HG03025 (cell line): ENCODE results near the gene PPP2R5C.

ENCODE experiments used
- ATAC-seq: cut with Tn5 transposase; IDR thresholded peaks from one replicate; pipeline ENCODE4 v1.9.1; 2021; ENCODE audit warnings: mild to moderate bottlenecking, moderate library complexity; ENCODE audit not compliant: unreplicated experiment, low FRiP score

The PPP2R5C gene

DNA sequence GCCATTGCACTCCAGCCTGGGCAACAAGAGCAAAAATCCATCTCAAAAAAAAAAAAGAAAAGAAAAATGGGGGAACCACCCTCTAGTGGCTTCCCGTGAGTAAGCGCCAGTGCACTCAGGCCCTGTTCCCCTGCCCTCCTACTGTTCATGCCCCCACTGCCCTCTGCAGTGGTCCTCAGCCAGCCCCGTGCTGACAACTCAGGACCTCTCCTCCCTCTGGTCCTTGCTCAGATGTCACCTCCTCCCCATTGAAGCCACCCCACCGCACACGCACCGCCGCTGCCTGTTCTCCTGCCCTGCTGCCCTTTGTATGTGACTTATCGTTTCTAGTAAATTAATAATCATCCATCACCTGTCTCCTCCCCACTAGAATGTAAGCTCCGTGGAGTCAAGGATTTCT lies 144.1 kb downstream of the PPP2R5C start:
- ATAC-seq, result no peak

DNA sequence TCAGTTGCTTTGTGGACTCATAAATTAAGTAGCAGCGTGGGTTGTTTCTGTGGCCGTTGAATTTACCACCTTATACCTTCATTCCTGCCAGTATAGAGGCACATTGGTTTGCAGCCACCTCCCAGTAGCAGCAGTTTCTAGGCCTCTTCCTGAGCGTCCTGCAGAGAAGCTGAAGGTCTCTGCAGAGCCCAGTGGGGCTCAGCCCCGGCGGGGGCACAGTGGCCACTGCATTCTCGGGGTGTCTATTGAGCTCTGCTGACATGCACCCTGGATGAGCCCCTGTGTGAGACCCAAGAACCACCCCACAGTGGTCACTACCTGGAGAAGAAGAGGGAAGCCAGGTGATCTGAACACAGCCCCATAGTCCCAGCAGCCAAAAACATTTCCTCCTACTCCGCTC lies 145.1 kb downstream of the PPP2R5C start:
- no peak for ATAC-seq

DNA sequence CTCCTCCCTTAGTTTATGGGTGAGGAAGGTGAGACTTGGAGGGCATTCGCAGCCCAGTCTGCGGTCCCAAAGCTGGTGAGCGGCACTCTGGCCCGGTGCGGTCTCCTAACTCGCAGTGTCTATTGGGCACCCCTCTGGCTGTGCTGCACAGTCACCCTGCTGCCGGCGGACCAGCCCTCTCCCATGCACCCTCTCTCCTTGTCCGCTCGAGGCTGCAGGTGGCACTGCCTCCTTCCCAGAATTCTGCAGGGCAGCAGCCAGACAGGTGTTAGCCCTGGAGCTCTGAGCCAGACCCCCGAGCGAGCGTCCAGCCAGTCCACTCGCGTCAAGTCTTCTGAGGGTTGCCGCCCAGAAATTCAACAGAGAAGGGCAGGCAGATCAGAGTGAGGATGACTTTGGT lies 146.1 kb downstream of the PPP2R5C start:
- ATAC-seq, result no peak

DNA sequence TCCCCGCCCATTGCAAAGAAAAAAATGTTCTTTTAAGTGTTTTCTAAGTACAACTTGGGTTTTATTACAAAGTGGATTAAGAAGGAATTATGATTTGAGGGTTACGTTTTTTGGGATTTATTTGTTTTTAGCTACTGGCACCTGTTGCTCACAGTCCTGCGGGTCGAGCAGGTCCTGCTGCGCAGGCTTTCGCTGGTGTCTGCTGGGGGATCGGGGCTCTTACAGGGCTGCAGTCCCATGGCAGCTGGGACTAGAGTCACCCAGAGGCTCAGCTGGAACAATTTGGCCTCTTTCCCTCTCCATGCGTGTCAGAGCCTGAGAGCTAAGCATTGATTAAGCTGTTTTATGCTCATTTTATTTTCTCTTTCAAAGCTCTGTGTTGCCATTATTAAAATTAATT lies 147.3 kb downstream of the PPP2R5C start:
- no peak for ATAC-seq

DNA sequence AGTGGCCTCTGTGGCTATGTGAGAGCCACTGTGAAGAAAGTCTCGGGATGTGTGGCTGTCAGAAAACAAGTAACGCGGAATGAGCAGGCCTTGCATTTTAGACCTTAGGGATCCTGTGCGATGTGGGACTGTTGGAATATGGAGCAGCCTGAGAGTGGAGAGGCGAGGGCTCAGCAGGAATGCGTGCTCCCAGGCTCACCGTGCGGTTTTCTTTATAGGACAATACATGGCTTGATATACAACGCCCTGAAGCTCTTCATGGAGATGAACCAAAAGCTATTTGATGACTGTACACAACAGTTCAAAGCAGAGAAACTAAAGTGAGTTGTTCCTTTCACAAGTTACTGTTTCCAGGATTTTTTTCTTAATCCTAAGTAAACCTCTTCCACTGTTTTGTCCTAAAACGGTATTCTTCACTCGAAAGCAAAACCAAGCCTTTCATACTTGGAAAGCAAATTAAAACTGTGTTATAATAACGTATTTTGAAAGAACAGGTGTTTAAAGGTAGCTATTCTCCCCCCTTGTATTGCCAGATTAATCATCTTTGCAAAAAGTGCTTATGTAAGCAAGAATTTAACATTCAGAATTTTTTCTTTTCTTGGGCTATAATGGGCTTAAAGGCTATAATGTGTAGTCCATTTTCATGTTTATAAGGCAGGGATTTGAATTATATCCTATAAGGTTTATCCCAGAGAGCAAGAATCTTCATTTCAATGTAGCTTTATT lies 148.0 kb downstream of the PPP2R5C start:
- no peak for ATAC-seq

DNA sequence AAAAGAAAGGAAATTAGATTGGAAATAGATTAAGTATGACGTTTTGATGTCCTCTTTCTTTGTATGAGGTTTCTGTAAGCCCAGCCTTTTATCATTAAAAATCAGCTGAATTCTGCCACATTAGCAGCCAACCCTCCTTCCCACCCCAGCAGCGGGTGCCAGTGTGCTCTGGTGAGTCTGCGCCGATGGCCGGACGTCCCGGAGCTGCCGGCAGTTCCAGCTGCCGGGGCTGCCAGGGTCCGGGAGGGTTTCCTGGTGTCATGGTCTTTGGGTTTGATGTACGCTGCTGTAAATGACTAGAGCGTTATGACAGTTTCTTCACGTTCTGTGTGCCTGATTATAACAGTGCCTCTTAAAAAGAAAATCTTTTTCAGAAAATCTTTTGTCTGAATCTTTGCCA lies 151.3 kb downstream of the PPP2R5C start:
- no peak for ATAC-seq

DNA sequence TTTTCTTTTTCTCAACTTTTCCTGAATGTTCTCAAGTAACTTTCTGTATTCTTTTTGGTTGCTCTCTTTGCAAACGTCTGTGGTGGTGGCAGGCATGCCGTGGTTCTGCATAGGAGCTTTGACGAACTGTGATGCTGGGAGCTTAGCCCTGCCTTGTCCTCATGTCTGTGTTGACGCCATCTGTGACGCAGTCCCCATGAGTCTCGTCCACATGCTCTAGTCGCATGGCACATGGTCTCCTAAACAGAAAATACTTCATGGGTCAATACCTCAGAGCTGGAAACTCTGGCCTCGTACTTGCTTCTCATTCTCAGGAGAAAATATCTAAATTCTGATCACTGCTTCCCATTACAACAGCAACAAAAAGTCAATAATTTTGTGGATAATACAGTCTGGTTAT lies 152.6 kb downstream of the PPP2R5C start:
- no peak for ATAC-seq

DNA sequence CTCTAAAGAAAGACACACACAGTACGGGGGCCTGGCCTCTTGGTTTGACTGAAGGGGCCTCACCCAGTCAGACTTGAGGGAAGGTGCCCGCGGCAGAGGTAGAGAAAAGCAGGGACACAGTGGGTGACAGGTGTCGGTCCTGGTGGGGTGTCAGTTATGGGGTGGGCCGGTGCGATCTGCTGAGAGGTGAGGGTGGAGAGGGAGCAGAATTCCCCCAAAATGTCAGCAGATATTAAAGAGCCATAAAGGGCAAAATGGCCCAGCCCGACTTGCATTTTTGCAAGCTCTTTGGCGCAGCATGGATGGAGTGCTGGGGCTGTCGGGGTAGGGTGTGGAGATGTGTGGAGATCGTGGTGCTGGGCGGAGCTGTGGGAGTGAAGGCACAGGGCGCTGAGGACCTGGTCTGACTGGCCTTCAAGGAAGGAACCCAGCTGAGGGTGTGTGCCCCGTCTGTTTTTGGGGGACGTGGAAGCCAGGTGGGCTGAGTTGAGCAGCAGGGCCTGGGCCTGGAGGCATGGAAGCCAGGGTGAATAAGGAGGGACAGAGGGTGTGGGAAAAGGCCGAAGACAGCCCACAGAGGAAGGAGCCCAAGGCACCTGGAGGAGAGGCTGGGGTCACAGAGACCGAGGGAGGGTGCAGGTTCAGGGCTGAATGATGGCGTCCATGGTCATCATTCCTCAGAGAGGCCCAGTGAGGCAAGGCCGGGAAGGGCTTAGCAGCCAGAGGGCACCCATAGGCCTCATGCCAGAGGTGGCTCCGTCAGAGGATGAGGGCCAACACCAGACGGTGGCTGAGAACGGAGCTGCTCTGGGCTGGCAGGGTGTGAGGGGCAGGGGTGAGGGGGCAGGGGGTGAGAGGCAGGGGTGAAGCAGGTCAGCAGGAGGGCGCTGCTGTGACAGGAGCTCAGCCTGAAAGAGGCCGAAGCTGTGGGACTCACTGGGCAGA lies 154.6 kb downstream of the PPP2R5C start:
- no peak for ATAC-seq

DNA sequence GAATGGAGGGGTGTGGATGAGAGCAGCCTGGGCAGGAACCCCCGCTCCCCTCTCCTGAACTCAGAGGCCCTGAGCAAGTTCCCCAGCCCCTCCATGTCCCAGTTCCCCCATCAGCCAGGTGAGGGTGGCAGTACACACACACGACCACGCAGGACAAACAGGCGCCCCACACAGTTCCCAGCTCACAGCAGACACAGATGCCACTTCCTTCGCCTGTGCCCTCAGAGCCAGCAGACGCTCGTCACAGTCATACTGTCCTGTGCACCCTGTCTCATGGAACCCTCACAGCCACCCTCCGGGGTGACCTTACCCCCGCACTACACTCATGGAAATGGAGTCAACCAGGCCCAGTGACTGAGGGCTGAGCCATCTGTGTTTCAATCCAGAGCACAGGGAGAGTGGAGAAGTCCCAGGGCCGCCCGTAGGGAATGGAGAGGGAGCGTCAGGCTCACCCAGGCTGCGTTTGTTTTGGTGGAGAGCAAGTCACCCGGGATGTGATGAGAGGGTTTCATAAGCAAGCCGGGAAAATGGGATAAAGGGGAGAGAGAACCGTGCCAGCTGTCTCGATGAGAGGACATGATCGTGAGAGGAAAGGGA lies 155.4 kb downstream of the PPP2R5C start:
- no peak for ATAC-seq

DNA sequence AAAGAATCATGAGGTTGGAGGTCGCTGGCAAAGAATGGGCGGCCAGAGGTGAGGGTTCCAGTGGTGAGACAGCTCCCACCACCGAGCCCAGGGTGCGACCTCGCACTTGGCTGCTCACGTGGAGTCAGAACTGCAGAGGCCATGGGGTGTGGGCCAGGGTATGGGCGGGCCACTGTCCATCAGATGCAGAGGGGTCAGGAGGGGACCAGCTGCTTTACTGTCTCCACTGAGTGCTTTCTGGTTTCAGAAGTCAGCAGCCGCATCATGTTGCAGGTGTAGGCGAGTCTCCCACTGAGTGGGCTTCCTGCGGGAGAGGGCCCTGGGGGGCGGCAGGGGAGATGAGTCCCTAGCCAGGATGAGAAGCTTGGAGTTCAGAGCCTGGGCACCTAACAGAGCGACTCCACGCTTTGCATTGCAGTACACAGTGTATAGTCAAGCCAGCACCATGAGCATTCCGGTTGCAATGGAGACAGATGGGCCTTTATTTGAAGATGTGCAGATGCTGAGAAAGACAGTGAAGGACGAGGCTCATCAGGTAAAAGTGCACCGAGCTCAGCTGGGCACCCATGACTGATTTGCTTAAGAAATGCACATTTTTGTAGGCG lies 156.0 kb downstream of the PPP2R5C start:
- ATAC-seq, result no peak

DNA sequence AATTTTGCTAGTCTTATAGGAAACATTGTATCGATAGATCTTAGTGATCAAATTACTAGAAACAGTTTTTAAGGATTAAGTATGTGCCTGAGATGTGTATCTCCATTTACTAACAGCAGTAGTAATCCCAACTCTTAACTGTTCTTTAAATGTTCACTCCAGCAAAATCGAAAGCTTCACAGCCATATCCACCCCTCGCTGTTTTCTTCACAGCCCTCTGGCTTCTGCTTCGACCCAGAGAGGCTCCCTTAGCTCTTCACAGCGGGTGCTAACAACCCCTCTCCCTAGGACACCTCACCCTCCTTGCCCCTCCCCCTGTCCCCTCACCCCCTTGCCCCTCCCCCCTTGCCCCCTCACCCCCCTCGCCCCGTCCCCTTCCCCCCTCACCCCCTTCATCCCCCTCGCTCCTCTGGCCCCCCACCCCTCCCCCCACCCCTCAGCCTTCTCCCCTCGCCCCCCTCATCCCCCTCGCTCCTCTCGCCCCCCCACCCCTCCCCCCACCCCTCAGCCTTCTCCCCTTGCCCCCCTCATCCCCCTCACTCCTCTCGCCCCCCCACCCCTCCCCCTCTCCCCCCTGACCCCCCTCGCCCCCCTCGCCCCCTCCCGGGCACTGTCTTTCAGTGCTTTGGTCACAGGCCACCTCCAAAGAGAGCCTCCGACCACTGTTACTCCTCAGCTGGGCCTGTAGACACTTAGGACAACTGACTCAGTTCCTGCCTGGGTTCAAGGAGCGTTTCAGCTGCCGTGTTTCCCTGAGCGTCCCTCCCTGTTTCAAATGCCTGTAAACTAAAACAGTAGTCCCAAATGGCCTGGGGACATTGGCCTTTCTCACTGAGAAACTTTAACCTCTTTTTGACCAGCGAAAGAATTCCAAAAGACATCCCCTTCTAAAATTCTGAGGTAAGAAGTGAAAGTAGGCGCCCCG lies 156.8 kb downstream of the PPP2R5C start:
- ATAC-seq, result no peak

DNA sequence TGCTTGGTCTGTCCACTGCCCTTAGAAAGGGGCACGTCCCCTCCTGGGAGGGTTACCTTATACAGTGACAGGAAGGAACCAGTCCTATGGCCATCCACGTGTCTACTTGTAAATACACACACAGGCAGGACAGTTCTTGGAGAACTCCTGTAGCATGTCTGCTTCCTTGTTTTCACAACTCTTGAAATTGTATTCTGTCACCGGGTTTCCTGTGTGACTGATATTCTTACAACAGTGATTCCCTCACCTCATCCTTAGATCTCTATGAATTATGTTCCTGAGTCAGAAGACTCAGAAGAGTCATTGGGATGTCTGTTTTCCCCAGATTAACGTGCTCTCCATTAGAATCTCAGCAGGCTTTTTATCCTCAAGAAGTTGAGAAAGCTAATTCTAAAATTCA lies 158.8 kb downstream of the PPP2R5C start:
- ATAC-seq, result no peak

DNA sequence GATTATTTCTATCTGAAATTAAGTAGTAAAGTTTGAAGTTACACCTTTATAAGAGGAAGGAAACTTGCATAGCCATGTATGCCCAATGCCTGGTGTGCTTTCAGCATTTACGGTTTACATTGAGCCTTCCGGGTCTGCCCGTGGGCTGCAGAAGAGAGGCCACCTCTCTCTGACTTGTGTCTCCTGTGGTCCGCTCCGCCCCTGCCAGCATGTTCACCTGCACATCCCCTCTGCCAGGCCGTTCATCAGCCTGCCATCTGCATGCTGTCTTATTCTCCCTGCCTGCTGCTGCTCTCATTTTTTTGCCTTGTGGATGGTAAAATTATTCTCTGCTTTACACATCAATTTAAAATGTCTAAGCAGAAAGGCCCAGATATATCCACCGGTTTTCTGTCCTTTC lies 161.4 kb downstream of the PPP2R5C start:
- ATAC-seq, result no peak

DNA sequence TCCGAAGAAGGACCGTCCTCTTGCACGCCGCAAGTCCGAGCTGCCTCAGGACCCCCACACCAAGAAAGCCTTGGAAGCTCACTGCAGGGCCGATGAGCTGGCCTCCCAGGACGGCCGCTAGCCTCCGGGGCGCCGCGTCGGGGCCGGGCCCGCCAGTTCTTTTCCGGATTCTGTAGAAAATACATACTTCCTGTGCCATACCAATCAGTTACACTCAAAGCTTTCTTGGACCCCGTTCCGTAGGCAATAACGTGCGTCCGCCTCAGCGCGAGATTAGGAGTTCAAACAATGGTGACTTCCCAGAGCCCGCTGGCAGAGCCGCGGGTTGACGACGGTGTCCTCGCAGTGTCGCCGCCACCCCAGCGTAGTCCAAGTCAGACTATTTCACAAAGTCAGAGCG lies 163.6 kb downstream of the PPP2R5C start:
- ATAC-seq, result no peak

DNA sequence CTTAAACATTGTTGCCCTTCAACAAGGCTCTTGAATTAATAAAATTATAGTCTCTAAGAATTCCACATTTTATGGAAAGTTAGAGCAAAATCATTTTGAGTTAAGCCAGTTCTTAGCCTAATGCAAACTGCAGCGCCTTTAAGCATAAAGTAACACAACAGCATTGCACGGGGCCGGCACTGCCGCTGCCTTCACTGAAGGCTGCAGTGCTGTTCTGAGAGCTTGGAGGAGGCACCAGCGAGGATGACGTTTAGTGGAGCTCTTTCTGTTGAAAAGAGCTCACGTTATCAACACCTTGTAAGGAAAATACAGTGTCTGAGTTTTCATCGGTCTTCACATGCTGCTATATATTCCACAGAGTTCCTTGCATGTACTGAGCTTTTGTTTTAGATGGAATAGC lies 164.6 kb downstream of the PPP2R5C start:
- no peak for ATAC-seq

DNA sequence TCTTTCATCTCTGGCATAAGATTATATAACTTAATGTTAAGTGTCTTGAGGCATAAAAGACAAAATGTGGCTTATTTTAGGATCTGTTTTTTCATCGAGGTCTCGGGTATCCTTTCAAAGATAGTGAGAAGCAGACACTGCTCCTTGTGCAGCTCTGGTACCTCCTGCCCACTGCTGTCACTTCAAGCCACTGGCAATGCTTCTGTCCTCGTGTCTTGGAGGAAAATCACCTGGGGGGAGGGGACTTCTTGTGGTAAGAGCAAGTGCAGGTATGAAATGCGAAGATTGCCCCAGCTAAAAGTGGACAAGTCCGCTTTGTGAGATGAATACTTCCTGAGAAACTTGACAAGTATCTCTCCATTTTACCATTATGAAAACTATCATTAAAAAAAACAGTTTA lies 165.1 kb downstream of the PPP2R5C start:
- no peak for ATAC-seq

DNA sequence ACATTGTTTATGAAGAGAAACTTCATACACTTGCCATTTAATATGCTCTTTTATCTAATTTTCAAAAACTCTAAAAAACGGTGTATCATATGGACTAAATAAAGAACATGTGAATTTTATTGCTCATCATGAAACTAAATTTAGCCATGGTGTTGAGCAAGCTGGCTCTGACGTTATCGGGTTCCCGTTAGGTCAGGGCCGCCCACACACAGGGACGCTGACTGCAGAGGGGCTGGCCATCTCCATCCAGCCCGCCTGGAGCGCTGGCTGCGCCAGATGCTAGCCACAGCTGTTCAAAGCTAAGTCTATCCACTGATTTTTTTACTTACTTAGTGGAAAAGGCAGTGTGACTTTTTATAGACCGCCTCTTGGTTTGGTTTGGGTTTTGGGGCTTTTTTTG lies 166.3 kb downstream of the PPP2R5C start:
- no peak for ATAC-seq

DNA sequence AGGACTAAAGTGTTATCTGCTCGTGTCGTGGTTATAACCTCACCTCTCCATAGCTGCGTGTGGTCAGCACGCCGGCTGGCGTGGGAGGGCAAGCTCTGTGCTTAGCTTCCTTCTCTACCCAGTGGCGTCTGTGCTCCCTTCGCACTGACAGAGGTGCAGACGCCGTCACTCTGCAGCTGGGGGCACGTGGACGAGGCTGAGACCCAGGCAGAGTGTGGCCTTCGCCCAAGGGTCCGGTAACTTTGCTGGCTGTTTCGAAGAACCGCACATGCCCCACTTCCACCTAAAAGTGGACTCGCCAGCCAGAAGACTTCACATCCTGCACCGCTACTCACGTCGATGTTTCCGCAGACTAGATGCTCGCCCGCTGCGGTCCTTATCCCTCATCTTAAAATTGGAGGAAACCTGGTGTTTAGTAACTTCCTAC lies 166.9 kb downstream of the PPP2R5C start:
- ATAC-seq, result no peak

DNA sequence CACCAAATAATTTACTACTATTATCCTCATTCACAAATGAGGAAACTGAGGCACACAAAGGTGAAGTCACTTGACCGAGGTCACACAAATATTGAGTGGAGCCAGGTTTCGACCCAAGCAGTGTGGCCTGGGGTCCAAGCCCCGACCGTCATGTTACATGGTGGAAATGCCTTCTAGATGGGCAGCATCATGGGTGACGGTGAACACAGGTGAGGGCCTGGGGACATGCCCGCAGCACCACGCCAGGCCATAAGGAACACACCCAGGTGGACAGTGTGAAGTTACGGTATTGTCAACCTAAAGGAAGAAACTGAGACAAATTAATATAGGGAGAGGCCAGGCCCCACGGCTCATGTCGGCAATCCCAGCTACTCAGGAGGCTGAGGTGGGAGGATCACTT lies 167.6 kb downstream of the PPP2R5C start:
- no peak for ATAC-seq

DNA sequence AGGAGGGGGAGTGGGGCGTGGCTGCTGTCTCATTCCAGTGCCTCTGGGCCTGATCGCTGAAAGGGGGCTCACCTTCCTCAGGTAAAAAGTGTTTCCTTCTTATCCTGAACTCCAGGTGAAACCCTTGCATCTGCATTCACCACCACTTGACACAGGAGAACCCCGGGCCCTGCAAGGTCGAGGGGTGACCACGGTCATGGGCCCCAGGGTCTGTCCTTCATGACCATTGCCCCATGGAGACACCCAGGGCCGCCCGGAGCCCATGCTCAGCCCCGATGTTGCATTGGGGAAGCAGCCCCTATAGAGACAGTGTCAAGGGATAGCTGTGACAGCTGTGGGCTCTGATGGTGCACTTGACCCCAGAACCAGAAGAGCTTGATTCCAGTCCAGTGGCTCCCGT lies 168.4 kb downstream of the PPP2R5C start:
- ATAC-seq, result no peak
